ENCODE data around the gene WDFY2. TPM values are rescaled to one million over a fixed set of nuclear protein-coding genes. Genes with fewer than 3 reads are reported as not detected.
A peak's percentile ranks its signal among the peaks of the same experiment; 100 is the strongest.

Gene WDFY2
- total and polyA plus RNA-seq, 2 of the 13 experiments (the other 11 are each of a cell fraction or from before 2014, with no cell fraction given) = 22.6 to 27.0 TPM

- no peak for TF ChIP-seq POGK (CRISPR knock-in tag; conservative IDR thresholded peaks at IDR 0.05)
- 0 out of 2 replicates have a peak, but pooled peaks have one; percentile 5 for TF ChIP-seq CTCF (CRISPR knock-in tag; IDR thresholded peaks at IDR 0.05)
- no peak for TF ChIP-seq NCOA2 (CRISPR knock-in tag; IDR thresholded peaks at IDR 0.05)
- no peak for TF ChIP-seq GTF3A (CRISPR knock-in tag; conservative IDR thresholded peaks at IDR 0.05)
- TF ChIP-seq ZNF205 (CRISPR knock-in tag; IDR thresholded peaks at IDR 0.05) = no peak
- no peak for TF ChIP-seq ZNF652 (CRISPR knock-in tag; IDR thresholded peaks at IDR 0.05; ENCODE audit: borderline replicate concordance, low read depth)
Observed at GRCh38 chr13:51768378-51768921, 184.2 kb downstream of the WDFY2 start (continued).

GRCh38 chr13:51768976-51769375 lies 184.7 kb downstream of the WDFY2 start:
- no peaks in the 10 kb centered on the region for H3K9me3 ChIP-seq (ENCODE audit: low read length)
- ChIA-PET CTCF (ENCODE audit: low intra/inter-chr PET ratio, low total read pairs) (no interaction called here), POLR2A (no interaction called here)
- H3K4me1 ChIP-seq (ENCODE audit: insufficient read depth, low read length) = peaks cover 35% of the 10 kb centered on the region
- H3K79me2 ChIP-seq (ENCODE audit: insufficient read depth, low read length) = no peaks in the 10 kb centered on the region
- BruUV-seq (replicated peaks) = no TSS peak
- no peak overlapping the region for H3K27ac ChIP-seq (ENCODE audit: extremely low read length, insufficient read depth, low read length)
- in situ Hi-C loops (cut with HindIII; ENCODE audit: extremely low pct_ligation_motif_present, low pct_unique_long_range_greater_than_20kb) (no loop called here), intact Hi-C loops (cut with micrococcal nuclease; ENCODE audit: unreplicated experiment) (no loop called here)
- no peak overlapping the region for H3K4me3 ChIP-seq (replicated peaks in 1 of 3; ENCODE audit: insufficient read depth in 1 of 3, low read depth in 2 of 3, low read length in 3 of 3)
- peak; percentile 93 for TF ChIP-seq AGO2 (optimal IDR thresholded peaks at IDR 0.05; ENCODE audit: low read depth, low read length)
- no peak for TF ChIP-seq HNF4A (CRISPR knock-in tag; IDR thresholded peaks at IDR 0.05)
- no peak for TF ChIP-seq TAF15 (IDR thresholded peaks at IDR 0.05; ENCODE audit: low read depth, low read length, poor library complexity, severe bottlenecking)
- peak; percentile 49 for TF ChIP-seq RBM22 (optimal IDR thresholded peaks at IDR 0.05; ENCODE audit: low read length)
- no peaks in the 10 kb centered on the region for H4K20me1 ChIP-seq (ENCODE audit: insufficient read depth, low read length)
- ATAC-seq (no peak), FAIRE-seq (no peak), DNase-seq (ENCODE audit: low spot score) (no peak)
- peaks cover 3 to 14% of the 10 kb centered on the region in 2 experiments; a peak in 3 of 5 replicates for H3K36me3 ChIP-seq (replicated peaks in 1 of 2; ENCODE audit: control insufficient read depth in 1 of 2, insufficient read depth in 2 of 2, low read length in 2 of 2)
- H3K4me2 ChIP-seq (ENCODE audit: low read depth, low read length) = no peak overlapping the region
- H3K9ac ChIP-seq (ENCODE audit: insufficient read depth, low read depth, low read length) = no peak overlapping the region
- H3K27me3 ChIP-seq (ENCODE audit: control insufficient read depth in 1 of 2, insufficient read depth in 2 of 2, low read length in 2 of 2) = no peaks in the 10 kb centered on the region
- no peak overlapping the region for H2AFZ ChIP-seq (ENCODE audit: low read length)
- 93% methylated on average over 12 of the region's 19 CpGs for WGBS (ENCODE audit: low lambda C conversion rate)

All from HepG2 (cell line).